Liver (tissue), 3 donors: ENCODE data around the gene CORO7.

ENCODE experiments used
- ATF3 ChIP-seq: IDR thresholded peaks from 2 replicates; pipeline ENCODE4 v1.6.1; 2016; ENCODE audit warnings: antibody characterized with exemption
- CTCF ChIP-seq: fragments of 150-350 bp; IDR thresholded peaks from 2 replicates; pipeline ENCODE4 v1.5.1; 2017; ENCODE audit warnings: improper control_type of control experiment, low read depth, low read length; ENCODE audit not compliant: missing input control
- EGR1 ChIP-seq, 2 donors: IDR thresholded peaks; 2 replicates each; pipeline ENCODE4 v1.6.1; 2016 to 2018; ENCODE audit warnings: antibody characterized with exemption in 2 of 2, low read depth in 2 of 2
- FOXA1 ChIP-seq: IDR thresholded peaks from 2 replicates; pipeline ENCODE4 v1.6.1; 2016; ENCODE audit warnings: antibody characterized with exemption
- GABPA ChIP-seq, 2 donors: IDR thresholded peaks in 1 of 2; conservative IDR thresholded peaks in 1 of 2; 2 replicates each; pipeline ENCODE4 v1.6.1; 2016; ENCODE audit warnings: antibody characterized with exemption in 2 of 2, mild to moderate bottlenecking in 1 of 2, moderate library complexity in 1 of 2
- HNF4A ChIP-seq, 2 donors: conservative IDR thresholded peaks; 2 replicates each; pipeline ENCODE4 v1.6.1; 2016; ENCODE audit warnings: antibody characterized with exemption in 2 of 2, mild to moderate bottlenecking in 2 of 2
- MAX ChIP-seq: IDR thresholded peaks from 2 replicates; pipeline ENCODE4 v1.6.1; 2016; ENCODE audit warnings: antibody characterized with exemption
- RAD21 ChIP-seq, 2 donors: IDR thresholded peaks; 2 replicates each; pipeline ENCODE4 v1.6.1; 2016; ENCODE audit warnings: antibody characterized with exemption in 2 of 2, mild to moderate bottlenecking in 2 of 2
- REST ChIP-seq: IDR thresholded peaks from 2 replicates; pipeline ENCODE4 v1.6.1; 2016; ENCODE audit warnings: antibody characterized with exemption, mild to moderate bottlenecking
- RXRA ChIP-seq, 2 donors: IDR thresholded peaks; 2 replicates each; pipeline ENCODE4 v1.6.1; 2017 to 2018; ENCODE audit warnings: antibody characterized with exemption in 2 of 2, mild to moderate bottlenecking in 1 of 2
- TAF1 ChIP-seq: conservative IDR thresholded peaks from 2 replicates; pipeline ENCODE4 v1.6.1; 2016; ENCODE audit warnings: antibody characterized with exemption, mild to moderate bottlenecking
- YY1 ChIP-seq: IDR thresholded peaks from 2 replicates; pipeline ENCODE4 v1.6.1; 2016; ENCODE audit warnings: antibody characterized with exemption, mild to moderate bottlenecking
- ZBTB33 ChIP-seq: IDR thresholded peaks from 2 replicates; pipeline ENCODE4 v1.6.1; 2016; ENCODE audit warnings: antibody characterized with exemption
- donor health status: healthy.
- donor health status: healthy.

GRCh38 chr16:4390266-4391260 is 25.8 kb downstream of the CORO7 start:
- TF ChIP-seq YY1 (no peak), CTCF (no peak), REST (no peak), ATF3 (no peak), RXRA (IDR thresholded peaks at IDR 0.05) (no peak), HNF4A (conservative IDR thresholded peaks at IDR 0.05) (no peak), FOXA1 (no peak), TAF1 (no peak), MAX (no peak), RAD21 (IDR thresholded peaks at IDR 0.05) (no peak), ZBTB33 (no peak), GABPA (IDR thresholded peaks at IDR 0.05 in 1 of 2, conservative IDR thresholded peaks at IDR 0.05 in 1 of 2) (no peak), EGR1 (IDR thresholded peaks at IDR 0.05; ENCODE audit: low read depth in 2 of 2) (no peak)
